AG04449 (cell line): Measurements from ENCODE around the gene PMEPA1.

Experiments
- CTCF ChIA-PET: fragments of 350-600 bp; formaldehyde crosslinking; extraction: SDS; loops from one replicate; lab custom pipeline; 2021; ENCODE audit warnings: antibody characterized with exemption; lab: Yijun Ruan, JAX
- POLR2A ChIA-PET: fragments of 400-600, 350-600 bp; formaldehyde crosslinking; extraction: SDS; loops from one replicate; lab custom pipeline; 2020; ENCODE audit warnings: antibody characterized with exemption, inconsistent platforms; lab: Yijun Ruan, JAX
- DNase-seq: peaks from one replicate; pipeline ENCODE4 v3.0.0-alpha.2; 2010; ENCODE audit warnings: low read depth, low spot score
- H3K4me3 ChIP-seq: 2 replicates; pipeline ENCODE4 v1.5.1; 2011; ENCODE audit warnings: low read depth, mild to moderate bottlenecking, control low read depth, low read length
- TF ChIP-seq, protein P1 (sequence below): IDR thresholded peaks from one replicate; pipeline ENCODE4 v1.5.1; 2011; ENCODE audit warnings: mild to moderate bottlenecking, moderate library complexity, low read length, control low read depth, inconsistent platforms; ENCODE audit not compliant: insufficient read depth; ENCODE audit errors: missing control alignments

The PMEPA1 gene

DNA sequence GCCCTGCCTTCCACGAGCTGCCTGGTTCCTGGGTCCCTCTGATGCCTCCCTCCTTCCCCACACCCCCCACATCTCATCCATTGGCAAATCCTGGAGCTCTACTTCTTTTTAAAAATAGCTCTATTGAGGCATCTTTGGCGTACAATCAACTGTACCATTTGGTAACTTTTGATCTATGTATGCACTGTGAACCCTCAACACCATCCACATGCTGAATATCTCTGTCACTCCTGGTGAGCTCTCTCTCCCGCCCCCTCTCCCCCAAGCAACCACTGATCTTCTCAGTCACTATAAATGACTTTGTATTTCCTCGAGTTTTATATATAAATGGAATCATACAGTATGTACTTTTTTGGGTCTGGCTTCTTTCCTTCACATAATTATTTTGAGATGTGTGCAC is 22.4 kb upstream of the PMEPA1 start:
- TF ChIP-seq, protein P1, sequence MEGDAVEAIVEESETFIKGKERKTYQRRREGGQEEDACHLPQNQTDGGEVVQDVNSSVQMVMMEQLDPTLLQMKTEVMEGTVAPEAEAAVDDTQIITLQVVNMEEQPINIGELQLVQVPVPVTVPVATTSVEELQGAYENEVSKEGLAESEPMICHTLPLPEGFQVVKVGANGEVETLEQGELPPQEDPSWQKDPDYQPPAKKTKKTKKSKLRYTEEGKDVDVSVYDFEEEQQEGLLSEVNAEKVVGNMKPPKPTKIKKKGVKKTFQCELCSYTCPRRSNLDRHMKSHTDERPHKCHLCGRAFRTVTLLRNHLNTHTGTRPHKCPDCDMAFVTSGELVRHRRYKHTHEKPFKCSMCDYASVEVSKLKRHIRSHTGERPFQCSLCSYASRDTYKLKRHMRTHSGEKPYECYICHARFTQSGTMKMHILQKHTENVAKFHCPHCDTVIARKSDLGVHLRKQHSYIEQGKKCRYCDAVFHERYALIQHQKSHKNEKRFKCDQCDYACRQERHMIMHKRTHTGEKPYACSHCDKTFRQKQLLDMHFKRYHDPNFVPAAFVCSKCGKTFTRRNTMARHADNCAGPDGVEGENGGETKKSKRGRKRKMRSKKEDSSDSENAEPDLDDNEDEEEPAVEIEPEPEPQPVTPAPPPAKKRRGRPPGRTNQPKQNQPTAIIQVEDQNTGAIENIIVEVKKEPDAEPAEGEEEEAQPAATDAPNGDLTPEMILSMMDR, result no peak
- no peak for DNase-seq
- no peak overlapping the region for H3K4me3 ChIP-seq
- ChIA-PET CTCF (no interaction called here), POLR2A (no interaction called here)

DNA sequence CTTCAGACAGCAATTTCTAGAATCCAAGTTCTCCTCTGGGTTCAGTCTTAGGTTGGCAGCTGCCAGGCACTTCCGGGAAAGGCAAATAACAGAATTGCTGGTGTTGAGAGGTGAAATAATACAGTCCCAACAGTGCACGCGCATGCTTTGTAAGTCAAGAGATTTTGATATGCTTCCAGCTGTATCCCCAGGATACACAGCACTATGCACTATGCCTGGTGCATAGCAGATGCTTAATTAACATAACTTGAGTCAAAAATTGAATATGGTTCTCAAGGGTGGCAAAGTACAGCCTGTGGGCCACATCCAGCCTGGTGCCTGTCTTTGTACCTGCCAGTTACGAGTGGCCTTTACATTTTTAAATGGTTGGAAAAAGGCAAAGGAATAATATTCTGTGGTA is 18.9 kb upstream of the PMEPA1 start:
- CTCF ChIA-PET, result no interaction called here
- H3K4me3 ChIP-seq, result no peak overlapping the region

DNA sequence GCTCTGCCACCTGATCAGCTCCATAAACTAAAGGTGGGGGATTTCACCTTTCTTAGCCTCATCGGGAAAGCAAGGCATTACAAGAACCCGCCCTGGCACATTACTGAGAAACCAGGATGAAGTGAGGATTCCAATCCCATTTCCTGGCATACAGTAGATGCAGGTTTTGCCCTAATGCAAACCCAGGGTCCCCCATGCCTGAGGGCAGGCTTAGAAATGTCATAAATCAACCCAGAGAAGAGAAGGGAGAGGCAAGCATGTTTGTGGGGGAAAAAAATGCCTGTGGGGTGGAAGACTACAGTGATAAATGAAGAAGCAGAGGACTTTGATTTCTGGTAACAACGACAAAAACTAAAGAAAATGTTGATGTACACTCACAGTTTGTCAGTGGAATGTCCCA is 18.0 kb upstream of the PMEPA1 start:
- no peak for DNase-seq
- CTCF ChIA-PET, result no interaction called here
- TF ChIP-seq, protein P1, result no peak
- POLR2A ChIA-PET, result interaction anchor here (0.6 kb wide), 1 partner anchor 12 kb away, joined by 3 read pairs; no protein-coding TSS in a partner anchor
- H3K4me3 ChIP-seq, result no peak overlapping the region

More for the DNA sequence above, 18.9 kb upstream of the PMEPA1 start:
- TF ChIP-seq, protein P1, result no peak
- POLR2A ChIA-PET, result no interaction called here
- DNase-seq, result no peak

DNA sequence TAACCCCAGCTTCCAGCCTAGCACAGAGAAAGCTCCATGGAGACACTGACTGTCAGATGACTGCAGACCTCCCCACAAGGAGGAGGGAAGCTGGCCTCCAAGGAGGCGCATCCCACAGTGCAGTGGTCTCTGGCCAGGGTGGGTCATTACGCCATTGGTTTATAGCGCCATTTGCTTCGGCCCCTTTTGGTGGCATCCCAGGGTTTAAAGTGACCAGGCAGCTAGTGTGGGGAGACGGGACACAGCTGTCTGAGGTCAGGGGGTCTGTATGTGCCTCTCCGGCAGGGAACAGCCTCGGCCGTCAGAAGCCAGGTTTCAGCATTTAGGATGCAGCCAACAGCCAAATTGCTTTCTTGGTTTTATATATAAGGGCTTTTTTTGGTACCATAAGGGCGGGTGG is 15.8 kb upstream of the PMEPA1 start:
- POLR2A ChIA-PET, result no interaction called here
- TF ChIP-seq, protein P1, result no peak
- no peak overlapping the region for H3K4me3 ChIP-seq
- CTCF ChIA-PET, result interaction anchor here (0.9 kb wide), 1 partner anchor 10 kb away, joined by 3 read pairs; no protein-coding TSS in a partner anchor
- DNase-seq, result no peak

DNA sequence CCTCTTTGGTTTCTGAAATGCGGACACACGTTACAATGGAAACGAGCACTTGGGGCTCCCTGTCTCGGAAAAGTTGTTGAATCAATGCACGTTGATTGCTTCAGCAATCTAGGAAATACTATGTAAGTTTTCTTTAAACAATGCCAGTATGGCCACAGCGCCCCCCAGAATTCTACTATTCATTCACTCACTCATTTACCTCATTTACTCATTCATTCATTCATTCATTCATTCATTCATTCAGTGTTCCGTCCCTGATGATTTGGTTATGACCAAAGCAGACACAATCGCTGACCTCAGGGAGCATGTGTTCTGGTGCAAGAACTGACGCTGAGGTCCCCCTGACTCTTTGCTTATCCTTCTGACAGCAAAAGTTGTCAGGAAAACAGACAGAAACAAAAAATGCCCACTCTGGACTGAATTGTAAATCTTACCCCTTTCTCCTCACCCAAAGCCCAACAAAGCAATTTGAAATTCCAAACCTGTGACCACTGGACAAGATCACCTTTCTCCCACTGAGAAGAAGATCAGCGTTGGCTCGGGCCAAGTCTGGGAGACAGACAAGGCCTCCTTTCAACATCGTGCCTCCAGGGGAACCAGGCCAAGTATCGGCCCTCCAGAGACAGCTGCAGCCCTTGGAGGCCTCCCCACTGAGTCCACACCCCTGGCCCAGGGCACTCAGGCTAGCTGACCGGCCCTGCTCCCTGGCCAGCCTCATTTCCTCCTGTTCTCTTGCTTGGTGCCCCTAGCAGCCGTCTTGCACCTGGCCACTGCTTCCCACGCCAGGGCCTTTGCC is 15.0 kb upstream of the PMEPA1 start:
- TF ChIP-seq, protein P1, result no peak
- no peak overlapping the region for H3K4me3 ChIP-seq
- ChIA-PET POLR2A (no interaction called here), CTCF (interaction anchor here (0.9 kb wide), 1 partner anchor 9 kb away, joined by 3 read pairs; no protein-coding TSS in a partner anchor)
- DNase-seq, result no peak

DNA sequence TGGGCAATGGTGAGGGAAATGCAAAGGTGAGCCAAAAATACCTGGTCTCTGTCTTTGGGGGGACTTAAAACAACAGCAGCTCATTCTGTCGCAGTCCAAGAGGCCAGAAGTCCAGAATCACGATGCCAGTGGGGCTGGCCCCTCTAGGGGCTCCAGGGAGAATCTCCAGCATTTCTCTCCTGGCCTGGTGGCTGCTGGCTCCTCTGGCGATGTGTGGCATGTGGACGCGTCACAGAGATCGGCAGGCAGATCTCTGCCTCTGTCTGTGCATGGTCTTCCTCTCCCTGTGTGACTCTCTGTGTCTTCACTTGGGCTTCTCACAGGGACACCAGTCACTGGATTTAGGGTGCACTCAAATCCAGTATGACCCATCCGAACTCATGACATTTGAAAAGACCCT is 14.0 kb upstream of the PMEPA1 start:
- POLR2A ChIA-PET, result no interaction called here
- no peak for DNase-seq
- TF ChIP-seq, protein P1, result no peak
- CTCF ChIA-PET, result no interaction called here
- no peak overlapping the region for H3K4me3 ChIP-seq
